ENCODE data around the gene DCAF16.

DNA sequence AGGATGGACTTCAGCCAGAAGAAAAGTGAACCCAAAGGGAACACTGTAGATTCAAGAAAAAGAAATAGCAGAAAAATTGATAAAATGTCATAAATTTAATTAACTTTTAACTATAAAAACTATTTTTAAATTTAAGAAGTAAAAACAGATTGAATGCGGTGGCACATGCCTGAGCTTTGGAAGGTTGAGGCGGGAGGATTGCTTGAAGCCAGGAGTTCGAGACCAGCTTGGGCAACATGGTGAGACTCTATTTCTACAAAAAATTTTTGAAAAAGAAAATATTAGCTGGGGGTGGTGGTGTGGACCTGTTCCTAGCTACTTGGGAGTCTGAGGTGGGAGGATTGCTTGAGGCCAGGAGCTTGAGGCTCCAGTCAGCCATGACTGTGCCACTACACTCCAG is 32.1 kb downstream of the DCAF16 start:
- TF ChIP-seq POLR2A (IDR thresholded peaks at IDR 0.05) (no peak), POLR2AphosphoS5 (IDR thresholded peaks at IDR 0.05) (no peak)
- TF ChIP-seq, protein P1, sequence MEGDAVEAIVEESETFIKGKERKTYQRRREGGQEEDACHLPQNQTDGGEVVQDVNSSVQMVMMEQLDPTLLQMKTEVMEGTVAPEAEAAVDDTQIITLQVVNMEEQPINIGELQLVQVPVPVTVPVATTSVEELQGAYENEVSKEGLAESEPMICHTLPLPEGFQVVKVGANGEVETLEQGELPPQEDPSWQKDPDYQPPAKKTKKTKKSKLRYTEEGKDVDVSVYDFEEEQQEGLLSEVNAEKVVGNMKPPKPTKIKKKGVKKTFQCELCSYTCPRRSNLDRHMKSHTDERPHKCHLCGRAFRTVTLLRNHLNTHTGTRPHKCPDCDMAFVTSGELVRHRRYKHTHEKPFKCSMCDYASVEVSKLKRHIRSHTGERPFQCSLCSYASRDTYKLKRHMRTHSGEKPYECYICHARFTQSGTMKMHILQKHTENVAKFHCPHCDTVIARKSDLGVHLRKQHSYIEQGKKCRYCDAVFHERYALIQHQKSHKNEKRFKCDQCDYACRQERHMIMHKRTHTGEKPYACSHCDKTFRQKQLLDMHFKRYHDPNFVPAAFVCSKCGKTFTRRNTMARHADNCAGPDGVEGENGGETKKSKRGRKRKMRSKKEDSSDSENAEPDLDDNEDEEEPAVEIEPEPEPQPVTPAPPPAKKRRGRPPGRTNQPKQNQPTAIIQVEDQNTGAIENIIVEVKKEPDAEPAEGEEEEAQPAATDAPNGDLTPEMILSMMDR (IDR thresholded peaks at IDR 0.05): no peak

Measured in stomach (tissue), 4 donors.